Fibroblast of villous mesenchyme (primary cell): ENCODE data around the gene MAGI1. TPM values are rescaled to one million over a fixed set of nuclear protein-coding genes. Genes with fewer than 3 reads are reported as not detected.
A peak's percentile ranks its signal among the peaks of the same experiment; 100 is the strongest.
"Not testable (repeated sequence)": the region's sequence is repeated elsewhere in the genome, so short reads cannot be mapped to it uniquely, and the experiment has no call there.

ENCODE experiments used
- DNase-seq: peaks from one replicate; pipeline ENCODE4 v3.0.0-alpha.2; 2010; ENCODE audit warnings: low read depth
- H3K4me3 ChIP-seq: 2 replicates; pipeline ENCODE4 v1.5.1; 2011; ENCODE audit warnings: low read depth, mild to moderate bottlenecking, low read length
- total RNA-seq: library from RNA; depleted of rRNA; stranded (reverse); fragments of >200 nt; gene quantifications from 2 replicates; pipeline ENCODE4 v1.2.3, GENCODE V29; 2012
- TF ChIP-seq, protein P1 (sequence below): IDR thresholded peaks from 2 replicates; pipeline ENCODE4 v1.5.1; 2012; ENCODE audit warnings: low read depth, mild to moderate bottlenecking, low read length; ENCODE audit not compliant: insufficient read depth

Gene MAGI1
- total RNA-seq, 1 donor: 20.7 TPM

- TF ChIP-seq, protein P1, sequence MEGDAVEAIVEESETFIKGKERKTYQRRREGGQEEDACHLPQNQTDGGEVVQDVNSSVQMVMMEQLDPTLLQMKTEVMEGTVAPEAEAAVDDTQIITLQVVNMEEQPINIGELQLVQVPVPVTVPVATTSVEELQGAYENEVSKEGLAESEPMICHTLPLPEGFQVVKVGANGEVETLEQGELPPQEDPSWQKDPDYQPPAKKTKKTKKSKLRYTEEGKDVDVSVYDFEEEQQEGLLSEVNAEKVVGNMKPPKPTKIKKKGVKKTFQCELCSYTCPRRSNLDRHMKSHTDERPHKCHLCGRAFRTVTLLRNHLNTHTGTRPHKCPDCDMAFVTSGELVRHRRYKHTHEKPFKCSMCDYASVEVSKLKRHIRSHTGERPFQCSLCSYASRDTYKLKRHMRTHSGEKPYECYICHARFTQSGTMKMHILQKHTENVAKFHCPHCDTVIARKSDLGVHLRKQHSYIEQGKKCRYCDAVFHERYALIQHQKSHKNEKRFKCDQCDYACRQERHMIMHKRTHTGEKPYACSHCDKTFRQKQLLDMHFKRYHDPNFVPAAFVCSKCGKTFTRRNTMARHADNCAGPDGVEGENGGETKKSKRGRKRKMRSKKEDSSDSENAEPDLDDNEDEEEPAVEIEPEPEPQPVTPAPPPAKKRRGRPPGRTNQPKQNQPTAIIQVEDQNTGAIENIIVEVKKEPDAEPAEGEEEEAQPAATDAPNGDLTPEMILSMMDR: no peak
- no peak overlapping the region for H3K4me3 ChIP-seq
- no peak for DNase-seq
Measured at GRCh38 chr3:65576228-65576627, 462.5 kb downstream of the MAGI1 start.

DNA sequence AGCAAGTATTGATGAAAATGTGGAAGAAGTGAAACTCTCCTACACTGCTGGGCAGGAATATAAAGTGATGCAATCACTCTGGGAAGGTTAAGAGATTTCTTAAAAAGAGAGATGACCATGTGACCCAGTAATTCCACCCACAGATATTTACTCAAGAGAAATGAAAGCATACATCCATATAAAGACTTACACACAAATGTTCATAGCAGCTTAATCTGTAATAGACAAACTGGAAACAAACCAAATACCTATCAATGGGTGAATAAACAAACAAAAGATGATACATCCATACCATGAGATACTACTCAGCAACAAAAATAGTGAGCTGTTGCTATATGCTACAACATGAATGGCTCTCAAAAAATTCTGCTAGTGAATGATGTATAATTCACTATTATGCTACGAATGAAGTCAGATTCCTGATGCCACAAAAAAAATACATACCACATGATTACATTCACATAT lies 463.3 kb downstream of the MAGI1 start:
- peak; percentile 80 for DNase-seq
- TF ChIP-seq, protein P1: no peak
- H3K4me3 ChIP-seq: no peak overlapping the region

DNA sequence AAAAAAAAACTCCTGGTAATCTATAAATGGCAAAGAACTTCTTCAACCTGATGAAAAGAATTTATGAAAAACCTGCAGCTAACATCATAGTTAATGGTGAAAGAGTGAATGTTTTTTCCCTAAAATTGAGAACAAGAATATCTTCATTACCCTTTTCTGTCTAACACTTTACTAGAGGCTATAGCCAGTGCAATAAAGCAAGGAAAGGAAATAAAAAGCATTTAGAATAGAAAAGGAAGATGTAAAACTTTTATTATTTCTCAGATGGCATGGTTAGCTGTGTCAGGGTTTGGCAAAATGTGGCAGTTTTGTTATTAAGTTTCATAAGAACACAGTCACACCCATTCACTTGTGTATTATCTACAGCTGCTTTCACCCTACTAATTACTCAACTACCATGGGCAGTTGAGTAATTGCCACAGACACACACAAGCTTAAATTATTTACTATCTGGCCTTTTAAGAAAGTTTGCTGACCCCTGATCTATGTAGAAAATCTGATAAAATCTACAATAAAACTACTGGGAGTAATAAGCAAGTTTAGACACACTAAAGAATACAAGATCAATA lies 465.1 kb downstream of the MAGI1 start:
- no peak overlapping the region for H3K4me3 ChIP-seq
- TF ChIP-seq, protein P1: no peak
- peak; percentile 29 for DNase-seq

- TF ChIP-seq, protein P1: no peak
- no peak for DNase-seq
- H3K4me3 ChIP-seq: no peak overlapping the region
Measured at GRCh38 chr3:65572175-65572777, 466.4 kb downstream of the MAGI1 start.

DNA sequence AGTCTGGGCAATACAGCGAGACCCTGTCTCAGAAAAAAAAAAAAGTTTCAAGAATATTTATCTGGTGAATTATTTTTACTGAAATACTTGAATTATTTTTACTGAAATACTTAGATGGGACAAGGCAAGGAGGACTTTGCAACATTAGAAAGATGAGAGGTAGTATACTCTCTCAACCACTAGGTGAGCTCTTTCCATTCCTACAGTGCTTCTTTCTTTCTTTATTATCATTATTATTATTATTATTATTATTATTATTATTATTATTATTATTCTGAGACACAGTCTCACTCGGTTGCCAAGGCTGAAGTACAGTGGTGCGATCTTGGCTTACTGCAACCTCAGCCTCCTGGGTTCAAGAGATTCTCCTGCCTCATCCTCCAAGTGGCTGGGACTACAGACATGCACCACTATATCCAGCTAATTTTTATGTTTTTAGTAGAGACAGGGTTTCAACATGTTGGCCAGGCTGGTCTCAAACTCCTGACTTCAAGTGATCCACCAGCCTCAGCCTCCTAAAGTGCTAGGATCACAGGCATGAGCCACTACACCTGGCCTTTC lies 468.8 kb downstream of the MAGI1 start:
- TF ChIP-seq, protein P1: peak; percentile 33
- no peak overlapping the region for H3K4me3 ChIP-seq
- no peak for DNase-seq

GRCh38 chr3:65569129-65569528 lies 469.6 kb downstream of the MAGI1 start:
- DNase-seq: no peak
- TF ChIP-seq, protein P1: no peak

GRCh38 chr3:65568497-65568896 lies 470.2 kb downstream of the MAGI1 start:
- H3K4me3 ChIP-seq: no peak overlapping the region
- TF ChIP-seq, protein P1: no peak
- no peak for DNase-seq

More at GRCh38 chr3:65569129-65569528, 469.6 kb downstream of the MAGI1 start:
- H3K4me3 ChIP-seq: no peak overlapping the region

- DNase-seq, H3K4me3 ChIP-seq: not testable (repeated sequence)
Measured at GRCh38 chr3:65565744-65566143, 473.0 kb downstream of the MAGI1 start.
